HepG2 (cell line): ENCODE data around the gene FBXO41. TPM values are rescaled to one million over a fixed set of nuclear protein-coding genes. Genes with fewer than 3 reads are reported as not detected.

Source experiments
- ATAC-seq: fragments of 200-7000 bp; cut with Tn5 transposase; 3 replicates; pipeline ENCODE4 v1.9.1; 2020; ENCODE audit warnings: mild to moderate bottlenecking, moderate library complexity
- BruUV-seq: library from RNA; stranded (reverse); fragments of 400-500 nt; replicated peaks from 2 replicates; lab custom pipeline; 2021; lab: Mats Ljungman, UMichigan
- CTCF ChIA-PET: fragments of 300-600 bp; formaldehyde crosslinking; extraction: SDS; loops from one replicate; lab custom pipeline; 2021; ENCODE audit warnings: low total read pairs, inconsistent platforms, low intra/inter-chr PET ratio; lab: Yijun Ruan, JAX
- POLR2A ChIA-PET: fragments of 350-600 bp; sonication (Branson Sonifier 250); formaldehyde crosslinking; loops from one replicate; lab custom pipeline; 2020; ENCODE audit warnings: antibody characterized with exemption, inconsistent platforms; lab: Yijun Ruan, JAX
- DNase-seq: peaks from one replicate; pipeline ENCODE4 v3.0.0-alpha.2; 2015; ENCODE audit warnings: low spot score
- FAIRE-seq: peaks from 3 replicates; lab custom pipeline; 2011; peaks lifted over from hg19 to GRCh38; lab: Jason Lieb, UNC
- H2AFZ ChIP-seq: one replicate; pipeline ENCODE4 v1.6.1; 2011; ENCODE audit warnings: low read length, inconsistent platforms
- H3K27ac ChIP-seq: fragments of 300-600 bp; 3 replicates; pipeline ENCODE4 v1.8.0; 2011; ENCODE audit warnings: mixed run types, mild to moderate bottlenecking, mixed read lengths, low read length, inconsistent platforms; ENCODE audit not compliant: insufficient read depth; ENCODE audit errors: extremely low read length
- H3K27me3 ChIP-seq, 2 experiments: fragments of 200-600 bp in 1 of 2; 2 replicates in 1 of 2; 3 replicates in 1 of 2; pipeline versions ENCODE4 v1.6.0 to v1.8.0; 2011; ENCODE audit warnings: low read length in 2 of 2, mild to moderate bottlenecking in 2 of 2, moderate library complexity in 2 of 2, inconsistent platforms in 1 of 2; ENCODE audit not compliant: insufficient read depth in 2 of 2, control insufficient read depth in 1 of 2
- H3K36me3 ChIP-seq, 2 experiments: fragments of 200-600 bp in 1 of 2; replicated peaks in 1 of 2; 2 replicates in 1 of 2; 3 replicates in 1 of 2; pipeline versions ENCODE4 v1.5.1 to v1.8.0; 2011; ENCODE audit warnings: low read length in 2 of 2, inconsistent platforms in 1 of 2; ENCODE audit not compliant: insufficient read depth in 2 of 2, control insufficient read depth in 1 of 2
- H3K4me1 ChIP-seq: 2 replicates; pipeline ENCODE4 v1.5.1; 2012; ENCODE audit warnings: low read length, inconsistent platforms; ENCODE audit not compliant: insufficient read depth
- H3K4me2 ChIP-seq: 2 replicates; pipeline ENCODE4 v1.6.0; 2011; ENCODE audit warnings: low read depth, low read length, inconsistent platforms
- H3K4me3 ChIP-seq, 3 experiments: fragments of 200-600 bp in 1 of 3; sonication (generic), shearing (Covaris generic) in 1 of 3; replicated peaks in 1 of 3; 2 replicates each; pipeline ENCODE4 v1.5.1; 2011 to 2016; ENCODE audit warnings: low read length in 3 of 3, inconsistent platforms in 2 of 3, low read depth in 2 of 3, mild to moderate bottlenecking in 2 of 3, control low read depth in 1 of 3, mixed read lengths in 1 of 3; ENCODE audit not compliant: insufficient read depth in 1 of 3
- H3K79me2 ChIP-seq: one replicate; pipeline ENCODE4 v1.6.1; 2011; ENCODE audit warnings: low read length, inconsistent platforms; ENCODE audit not compliant: insufficient read depth
- H3K9ac ChIP-seq: 2 replicates; pipeline ENCODE4 v1.6.0; 2011; ENCODE audit warnings: mild to moderate bottlenecking, low read depth, low read length, inconsistent platforms; ENCODE audit not compliant: insufficient read depth
- H3K9me3 ChIP-seq: 2 replicates; pipeline ENCODE4 v1.5.1; 2012; ENCODE audit warnings: mild to moderate bottlenecking, low read length
- H4K20me1 ChIP-seq: 2 replicates; pipeline ENCODE4 v1.6.0; 2011; ENCODE audit warnings: inconsistent platforms, mild to moderate bottlenecking, low read length, moderate library complexity; ENCODE audit not compliant: insufficient read depth
- DNMT1 ChIP-seq: sonication (generic); formaldehyde crosslinking; IDR thresholded peaks from 2 replicates; pipeline ENCODE4 v1.5.1; 2020; ENCODE audit warnings: mild to moderate bottlenecking, missing genetic modification reagents
- SOX6 ChIP-seq, 2 experiments: fragments of 450-650 bp in 1 of 2; sonication (generic) in 1 of 2; formaldehyde crosslinking in 1 of 2; IDR thresholded peaks; 2 replicates each; pipeline versions ENCODE4 v1.4.0 to v1.6.1; 2017 to 2020; ENCODE audit warnings: antibody characterized with exemption in 1 of 2, mild to moderate bottlenecking in 1 of 2, missing genetic modification reagents in 1 of 2
- ZNF331 ChIP-seq: sonication (generic); formaldehyde crosslinking; IDR thresholded peaks from 2 replicates; pipeline ENCODE4 v1.4.0; 2020; ENCODE audit warnings: missing genetic modification reagents
- WGBS: methylation state at CpG from one replicate; pipeline ENCODE4 v1.1.6; 2017; ENCODE audit warnings: low lambda C conversion rate; 5-methylcytosine and 5-hydroxymethylcytosine counted together
- in situ Hi-C: cut with HindIII; loops from 2 replicates; pipeline ENCODE4 v1.10.0; 2017; ENCODE audit warnings: low pct_unique_long_range_greater_than_20kb; ENCODE audit not compliant: extremely low pct_ligation_motif_present
- intact Hi-C: fragments of 100-400 bp; cut with micrococcal nuclease; formaldehyde crosslinking; loops from one replicate; pipeline ENCODE4 v1.10.0; 2022; ENCODE audit not compliant: unreplicated experiment
- polyA plus RNA-seq, 8 experiments: library from polyadenylated mRNA; depleted of rRNA in 3 of 8; stranded (reverse) in 7 of 8; unstranded in 1 of 8; fragments of >200 nt; fragmentation: Illumina TruSeq in 4 of 8; extraction: Trizol in 4 of 8; gene quantifications; 2 replicates each; pipeline versions ENCODE4 v1.2.1 to v1.2.3, GENCODE V29; 2011 to 2016; ENCODE audit warnings: low read depth in 4 of 8, missing spikeins in 1 of 8, mixed read lengths in 1 of 8; ENCODE audit not compliant: insufficient read depth in 1 of 8
- total RNA-seq, 5 experiments: library from RNA; depleted of rRNA; stranded (reverse); fragments of >200 nt; fragmentation: Illumina TruSeq; extraction: Trizol; gene quantifications; 2 replicates each; pipeline ENCODE4 v1.2.3, GENCODE V29; 2016; ENCODE audit warnings: low read depth in 1 of 5
- TF ChIP-seq, protein P1 (sequence below): sonication (generic); formaldehyde crosslinking; conservative IDR thresholded peaks from 2 replicates; pipeline ENCODE4 v1.4.0; 2020; ENCODE audit warnings: missing genetic modification reagents
- TF ChIP-seq, protein P2 (sequence below): sonication (generic); formaldehyde crosslinking; IDR thresholded peaks from 2 replicates; pipeline ENCODE4 v1.4.0; 2020; ENCODE audit warnings: missing genetic modification reagents
- TF ChIP-seq, protein P3 (sequence below): IDR thresholded peaks from 2 replicates; pipeline ENCODE4 v1.6.1; 2016; ENCODE audit warnings: control low read depth

FBXO41 gene
- total and polyA plus RNA-seq, 2 of the 13 experiments (the other 11 are each of a cell fraction or from before 2014, with no cell fraction given) = 4.2 to 10.3 TPM

DNA sequence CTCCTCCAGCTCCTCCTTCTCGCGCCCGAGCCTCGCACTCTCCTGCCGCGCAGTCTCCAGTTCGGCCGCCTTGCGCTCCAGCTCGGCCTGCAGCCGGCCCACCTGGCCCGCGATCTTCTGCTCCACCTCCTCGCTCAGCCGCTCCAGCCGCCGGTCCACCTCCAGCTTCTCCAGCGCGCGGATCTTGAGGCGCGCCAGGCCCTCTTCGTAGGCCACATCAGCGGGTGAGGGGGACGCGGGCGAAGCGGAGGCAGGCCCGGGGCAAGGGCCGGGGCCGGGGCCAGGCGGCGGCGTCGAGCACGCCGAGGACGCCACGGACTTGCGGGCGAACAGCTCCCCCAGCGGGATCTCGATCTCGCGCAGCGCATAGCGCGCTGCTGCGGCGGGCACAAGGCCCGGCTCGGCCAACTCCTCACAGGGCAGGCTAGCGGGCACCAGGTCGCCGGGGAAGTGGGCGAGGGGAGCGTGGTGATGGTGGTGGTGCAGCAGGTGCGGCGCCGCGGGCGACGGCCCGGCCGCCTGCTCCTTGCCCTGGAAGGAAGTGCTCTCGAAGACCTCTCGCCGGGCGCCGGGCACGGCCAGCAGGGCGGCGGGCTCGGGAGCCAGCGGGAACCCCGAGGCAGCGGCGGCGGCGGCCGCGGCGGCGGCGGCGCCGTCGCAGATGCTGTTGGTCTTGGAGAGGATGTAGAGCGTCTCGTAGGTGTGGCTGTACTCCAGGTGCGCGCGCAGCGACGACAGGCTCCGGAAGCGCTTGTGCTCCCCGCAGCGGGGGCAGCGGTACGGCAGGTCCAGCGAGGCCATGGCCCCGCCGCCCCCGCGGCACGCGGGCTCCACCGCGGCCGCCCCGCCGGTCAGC, 15.2 kb downstream of the FBXO41 start:
- no peak for FAIRE-seq
- Histone ChIP-seq H4K20me1 (no peaks in the 10 kb centered on the region), H2AFZ (no peak overlapping the region), H3K4me1 (peaks cover 7% of the 10 kb centered on the region), H3K36me3 (peaks cover 0 to 3% of the 10 kb centered on the region in 2 experiments; a peak in 3 of 5 replicates), H3K9ac (no peak overlapping the region), H3K79me2 (no peaks in the 10 kb centered on the region), H3K9me3 (no peaks in the 10 kb centered on the region), H3K27ac (no peak overlapping the region), H3K4me2 (no peak overlapping the region), H3K27me3 (no peaks in the 10 kb centered on the region), H3K4me3 (no peak overlapping the region)
- ATAC-seq = no peak
- POLR2A ChIA-PET = no interaction called here
- intact Hi-C loops = no loop called here
- CTCF ChIA-PET = no interaction called here
- DNase-seq = no peak
- TF ChIP-seq SOX6 (IDR thresholded peaks at IDR 0.05) (no peak), SOX6 (CRISPR knock-in tag; IDR thresholded peaks at IDR 0.05) (no peak), DNMT1 (peak; percentile 14; the same call in 1 of the 2 replicates), ZNF331 (CRISPR knock-in tag) (no peak)
- TF ChIP-seq, protein P1, sequence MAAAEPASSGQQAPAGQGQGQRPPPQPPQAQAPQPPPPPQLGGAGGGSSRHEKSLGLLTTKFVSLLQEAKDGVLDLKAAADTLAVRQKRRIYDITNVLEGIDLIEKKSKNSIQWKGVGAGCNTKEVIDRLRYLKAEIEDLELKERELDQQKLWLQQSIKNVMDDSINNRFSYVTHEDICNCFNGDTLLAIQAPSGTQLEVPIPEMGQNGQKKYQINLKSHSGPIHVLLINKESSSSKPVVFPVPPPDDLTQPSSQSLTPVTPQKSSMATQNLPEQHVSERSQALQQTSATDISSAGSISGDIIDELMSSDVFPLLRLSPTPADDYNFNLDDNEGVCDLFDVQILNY (CRISPR knock-in tag) = no peak
- TF ChIP-seq, protein P2, sequence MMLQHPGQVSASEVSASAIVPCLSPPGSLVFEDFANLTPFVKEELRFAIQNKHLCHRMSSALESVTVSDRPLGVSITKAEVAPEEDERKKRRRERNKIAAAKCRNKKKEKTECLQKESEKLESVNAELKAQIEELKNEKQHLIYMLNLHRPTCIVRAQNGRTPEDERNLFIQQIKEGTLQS (CRISPR knock-in tag) = no peak
- TF ChIP-seq, protein P3, sequence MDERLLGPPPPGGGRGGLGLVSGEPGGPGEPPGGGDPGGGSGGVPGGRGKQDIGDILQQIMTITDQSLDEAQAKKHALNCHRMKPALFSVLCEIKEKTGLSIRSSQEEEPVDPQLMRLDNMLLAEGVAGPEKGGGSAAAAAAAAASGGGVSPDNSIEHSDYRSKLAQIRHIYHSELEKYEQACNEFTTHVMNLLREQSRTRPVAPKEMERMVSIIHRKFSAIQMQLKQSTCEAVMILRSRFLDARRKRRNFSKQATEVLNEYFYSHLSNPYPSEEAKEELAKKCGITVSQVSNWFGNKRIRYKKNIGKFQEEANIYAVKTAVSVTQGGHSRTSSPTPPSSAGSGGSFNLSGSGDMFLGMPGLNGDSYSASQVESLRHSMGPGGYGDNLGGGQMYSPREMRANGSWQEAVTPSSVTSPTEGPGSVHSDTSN = no peak
- WGBS = 98% methylated on average over 112 of the region's 113 CpGs
- no TSS peak for BruUV-seq
- in situ Hi-C loops = no loop called here
